ENCODE data around the gene CFAP45. TPM values are rescaled to one million over a fixed set of nuclear protein-coding genes. Genes with fewer than 3 reads are reported as not detected.
A peak's percentile ranks its signal among the peaks of the same experiment; 100 is the strongest.

The CFAP45 gene
- total RNA-seq, 1 experiment from 2014 or later: 0.48 TPM

DNA sequence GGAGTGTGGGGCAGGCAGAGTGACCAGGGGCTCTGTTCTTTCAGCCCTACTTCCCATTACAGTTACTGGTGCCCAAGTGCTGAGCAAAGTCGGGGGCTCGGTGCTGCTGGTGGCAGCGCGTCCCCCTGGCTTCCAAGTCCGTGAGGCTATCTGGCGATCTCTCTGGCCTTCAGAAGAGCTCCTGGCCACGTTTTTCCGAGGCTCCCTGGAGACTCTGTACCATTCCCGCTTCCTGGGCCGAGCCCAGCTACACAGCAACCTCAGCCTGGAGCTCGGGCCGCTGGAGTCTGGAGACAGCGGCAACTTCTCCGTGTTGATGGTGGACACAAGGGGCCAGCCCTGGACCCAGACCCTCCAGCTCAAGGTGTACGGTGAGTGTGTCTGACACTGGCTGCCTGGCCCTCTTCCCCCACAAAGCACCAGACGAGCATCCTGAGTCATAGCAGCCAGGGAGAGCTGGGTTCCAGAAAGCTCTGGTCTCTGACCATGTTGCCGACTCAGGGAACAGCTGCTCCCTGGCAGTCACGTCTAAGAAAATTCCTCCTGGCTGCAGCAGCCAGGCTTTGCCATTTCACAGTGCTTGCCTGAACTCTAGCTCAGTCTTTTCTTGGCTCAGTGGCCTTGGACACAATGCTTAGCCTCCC is 70.0 kb downstream of the CFAP45 start (continued):
- TF ChIP-seq, protein P1, sequence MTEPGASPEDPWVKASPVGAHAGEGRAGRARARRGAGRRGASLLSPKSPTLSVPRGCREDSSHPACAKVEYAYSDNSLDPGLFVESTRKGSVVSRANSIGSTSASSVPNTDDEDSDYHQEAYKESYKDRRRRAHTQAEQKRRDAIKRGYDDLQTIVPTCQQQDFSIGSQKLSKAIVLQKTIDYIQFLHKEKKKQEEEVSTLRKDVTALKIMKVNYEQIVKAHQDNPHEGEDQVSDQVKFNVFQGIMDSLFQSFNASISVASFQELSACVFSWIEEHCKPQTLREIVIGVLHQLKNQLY (CRISPR knock-in tag; IDR thresholded peaks at IDR 0.05): no peak
- TF ChIP-seq ATF3 (CRISPR knock-in tag; conservative IDR thresholded peaks at IDR 0.05) (no peak), ATF1 (CRISPR knock-in tag; IDR thresholded peaks at IDR 0.05) (no peak), NFYB (CRISPR knock-in tag; conservative IDR thresholded peaks at IDR 0.05; ENCODE audit: low read depth) (no peak)

GRCh38 chr1:159829273-159829634 is 70.7 kb downstream of the CFAP45 start:
- peaks cover 5% of the 10 kb centered on the region for H3K4me1 Mint-ChIP-seq
- H3K27me3 Mint-ChIP-seq (ENCODE audit: low read depth): peaks cover 22% of the 10 kb centered on the region
- TF ChIP-seq, protein P2, sequence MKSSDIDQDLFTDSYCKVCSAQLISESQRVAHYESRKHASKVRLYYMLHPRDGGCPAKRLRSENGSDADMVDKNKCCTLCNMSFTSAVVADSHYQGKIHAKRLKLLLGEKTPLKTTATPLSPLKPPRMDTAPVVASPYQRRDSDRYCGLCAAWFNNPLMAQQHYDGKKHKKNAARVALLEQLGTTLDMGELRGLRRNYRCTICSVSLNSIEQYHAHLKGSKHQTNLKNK (CRISPR knock-in tag; IDR thresholded peaks at IDR 0.05): no peak
- no peak for TF ChIP-seq PREB (CRISPR knock-in tag; IDR thresholded peaks at IDR 0.05; ENCODE audit: borderline replicate concordance)
- TF ChIP-seq, protein P3, sequence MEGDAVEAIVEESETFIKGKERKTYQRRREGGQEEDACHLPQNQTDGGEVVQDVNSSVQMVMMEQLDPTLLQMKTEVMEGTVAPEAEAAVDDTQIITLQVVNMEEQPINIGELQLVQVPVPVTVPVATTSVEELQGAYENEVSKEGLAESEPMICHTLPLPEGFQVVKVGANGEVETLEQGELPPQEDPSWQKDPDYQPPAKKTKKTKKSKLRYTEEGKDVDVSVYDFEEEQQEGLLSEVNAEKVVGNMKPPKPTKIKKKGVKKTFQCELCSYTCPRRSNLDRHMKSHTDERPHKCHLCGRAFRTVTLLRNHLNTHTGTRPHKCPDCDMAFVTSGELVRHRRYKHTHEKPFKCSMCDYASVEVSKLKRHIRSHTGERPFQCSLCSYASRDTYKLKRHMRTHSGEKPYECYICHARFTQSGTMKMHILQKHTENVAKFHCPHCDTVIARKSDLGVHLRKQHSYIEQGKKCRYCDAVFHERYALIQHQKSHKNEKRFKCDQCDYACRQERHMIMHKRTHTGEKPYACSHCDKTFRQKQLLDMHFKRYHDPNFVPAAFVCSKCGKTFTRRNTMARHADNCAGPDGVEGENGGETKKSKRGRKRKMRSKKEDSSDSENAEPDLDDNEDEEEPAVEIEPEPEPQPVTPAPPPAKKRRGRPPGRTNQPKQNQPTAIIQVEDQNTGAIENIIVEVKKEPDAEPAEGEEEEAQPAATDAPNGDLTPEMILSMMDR (IDR thresholded peaks at IDR 0.05): peak; percentile 18; the same call in 1 of the 2 replicates
- ChIA-PET POLR2A (interaction anchor here (0.5 kb wide), 1 partner anchor 12 kb away, joined by 6 read pairs; no protein-coding TSS in a partner anchor), CTCF (interaction anchor here (0.6 to 6.0 kb wide), 20 partner anchors 12 to 267 kb away, joined by 3 to 41 read pairs (median 4); partner anchors contain the start of genes DUSP23 and VSIG8)
- ATAC-seq: peak; percentile 96
- H3K9me3 Mint-ChIP-seq: no peaks in the 10 kb centered on the region
- no peaks in the 10 kb centered on the region for H3K36me3 Mint-ChIP-seq
- H3K27ac Mint-ChIP-seq: no peak overlapping the region; the same call in 1 of the 2 replicates
- no peak overlapping the region for H3K4me3 Mint-ChIP-seq
- DNase-seq (ENCODE audit: low spot score): peak; percentile 67

- Mint-ChIP-seq H3K36me3 (no peaks in the 10 kb centered on the region), H3K9me3 (no peaks in the 10 kb centered on the region), H3K4me3 (no peak overlapping the region), H3K27ac (no peak overlapping the region; the same call in 1 of the 2 replicates), H3K27me3 (ENCODE audit: low read depth) (peaks cover 20% of the 10 kb centered on the region), H3K4me1 (peaks cover 5% of the 10 kb centered on the region)
- ATAC-seq (no peak), DNase-seq (ENCODE audit: low spot score) (no peak)
- POLR2A ChIA-PET: no interaction called here
- TF ChIP-seq ZNF416 (CRISPR knock-in tag; IDR thresholded peaks at IDR 0.05) (no peak), SMAD4 (CRISPR knock-in tag; IDR thresholded peaks at IDR 0.05) (no peak), CBFB (CRISPR knock-in tag; IDR thresholded peaks at IDR 0.05; ENCODE audit: low read depth) (no peak), ZSCAN18 (CRISPR knock-in tag; IDR thresholded peaks at IDR 0.05) (no peak), ZNF219 (CRISPR knock-in tag; IDR thresholded peaks at IDR 0.05; ENCODE audit: borderline replicate concordance) (no peak), ATF6 (CRISPR knock-in tag; IDR thresholded peaks at IDR 0.05) (no peak), ETV6 (CRISPR knock-in tag; IDR thresholded peaks at IDR 0.05) (no peak), OVOL2 (CRISPR knock-in tag; IDR thresholded peaks at IDR 0.05; ENCODE audit: borderline replicate concordance) (no peak), SP1 (CRISPR knock-in tag; conservative IDR thresholded peaks at IDR 0.05) (no peak)
- TF ChIP-seq, protein P4, sequence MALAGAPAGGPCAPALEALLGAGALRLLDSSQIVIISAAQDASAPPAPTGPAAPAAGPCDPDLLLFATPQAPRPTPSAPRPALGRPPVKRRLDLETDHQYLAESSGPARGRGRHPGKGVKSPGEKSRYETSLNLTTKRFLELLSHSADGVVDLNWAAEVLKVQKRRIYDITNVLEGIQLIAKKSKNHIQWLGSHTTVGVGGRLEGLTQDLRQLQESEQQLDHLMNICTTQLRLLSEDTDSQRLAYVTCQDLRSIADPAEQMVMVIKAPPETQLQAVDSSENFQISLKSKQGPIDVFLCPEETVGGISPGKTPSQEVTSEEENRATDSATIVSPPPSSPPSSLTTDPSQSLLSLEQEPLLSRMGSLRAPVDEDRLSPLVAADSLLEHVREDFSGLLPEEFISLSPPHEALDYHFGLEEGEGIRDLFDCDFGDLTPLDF (CRISPR knock-in tag; IDR thresholded peaks at IDR 0.05): no peak
- CTCF ChIA-PET: interaction anchor here (1.0 to 6.0 kb wide), 13 partner anchors 13 to 267 kb away, joined by 3 to 41 read pairs (median 6); partner anchors contain the start of genes DUSP23 and VSIG8
These were observed 71.2 kb downstream of the CFAP45 start for GRCh38 chr1:159828581-159829272.
